RCC 7860 (cell line): ENCODE measurements around the gene VMAC.

ENCODE experiments used
- DNase-seq: peaks from one replicate; pipeline ENCODE4 v3.0.0-alpha.2; 2015; ENCODE audit warnings: low spot score
- FAIRE-seq: peaks from 2 replicates; lab custom pipeline; 2012; peaks lifted over from hg19 to GRCh38; lab: Jason Lieb, UNC

VMAC gene

DNA sequence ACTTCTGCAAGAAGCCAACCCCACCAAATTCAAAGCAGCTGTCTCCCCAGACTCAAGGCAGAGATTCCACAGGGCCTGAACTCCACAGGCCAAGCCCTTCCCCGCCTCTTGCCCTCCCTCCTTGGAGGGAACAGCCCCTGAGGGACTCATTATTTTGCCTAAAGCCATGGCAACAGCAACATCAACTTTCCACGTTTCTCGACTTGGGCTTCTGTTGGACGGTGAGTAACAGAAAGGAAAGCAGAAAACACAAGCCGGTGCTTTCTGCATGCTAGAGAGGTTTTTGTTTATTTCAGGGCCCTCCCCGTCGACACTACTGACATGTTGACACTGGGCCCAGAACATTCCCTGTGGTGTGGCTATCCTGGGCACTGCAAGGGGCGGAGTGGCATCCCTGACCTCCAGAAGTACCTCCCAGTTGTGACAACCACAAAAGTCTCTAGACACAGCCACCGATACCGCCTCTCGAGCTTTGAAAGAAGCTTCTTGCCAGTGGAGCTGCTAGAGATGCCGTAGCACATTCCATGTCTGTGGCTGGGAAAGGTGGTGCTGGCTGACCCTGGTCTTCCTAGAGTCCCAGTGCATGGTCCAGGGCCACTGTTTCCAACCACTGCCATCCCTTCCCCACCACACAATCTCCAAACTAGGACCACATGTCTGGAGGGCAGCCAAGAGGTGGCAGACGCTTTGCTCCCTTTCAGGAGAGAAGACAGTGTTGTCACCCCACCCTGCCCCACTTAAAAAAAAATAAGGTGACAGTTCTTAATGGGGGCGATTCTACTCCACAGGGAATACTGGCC lies 22.2 kb downstream of the VMAC start:
- FAIRE-seq (no peak), DNase-seq (no peak)

DNA sequence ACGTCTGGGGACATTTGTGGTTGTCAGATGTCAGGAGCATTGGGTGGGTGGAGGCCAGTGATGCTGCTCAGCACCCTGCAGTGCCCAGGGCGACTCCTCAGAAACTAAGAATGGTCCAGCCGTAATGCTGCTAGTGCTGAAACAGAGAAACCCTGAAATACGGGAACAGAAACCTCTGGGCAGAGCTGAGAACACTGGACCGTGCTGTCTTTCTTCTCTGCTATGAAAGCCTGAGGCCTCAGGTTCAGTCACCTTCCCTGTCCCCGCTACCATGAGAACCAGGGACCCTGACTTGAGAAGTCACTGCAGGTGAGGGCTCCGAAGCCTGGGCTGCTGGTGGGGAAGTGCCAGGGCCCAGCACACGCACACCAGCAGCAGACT lies 22.8 kb downstream of the VMAC start:
- FAIRE-seq, result no peak
- no peak for DNase-seq

DNA sequence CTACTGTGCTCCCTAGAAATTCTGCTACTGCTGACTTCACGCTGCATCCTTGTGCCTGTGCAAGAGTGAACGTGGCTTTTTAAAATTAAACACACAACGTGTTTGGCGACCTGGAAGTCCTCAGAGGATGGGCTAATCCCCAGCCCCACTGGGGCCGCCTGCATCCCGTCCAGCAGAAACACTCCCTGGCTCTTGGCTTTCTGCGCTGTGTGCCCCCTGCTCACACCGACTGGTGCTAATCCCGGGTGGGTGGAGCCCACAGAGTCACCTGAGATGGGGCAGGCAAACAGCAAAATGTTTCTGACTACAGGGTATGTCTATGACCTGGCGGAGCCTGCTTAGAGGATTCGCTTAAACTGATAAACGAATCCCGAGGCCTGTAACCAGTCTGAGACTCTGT lies 24.5 kb downstream of the VMAC start:
- no peak for DNase-seq
- no peak for FAIRE-seq

DNA sequence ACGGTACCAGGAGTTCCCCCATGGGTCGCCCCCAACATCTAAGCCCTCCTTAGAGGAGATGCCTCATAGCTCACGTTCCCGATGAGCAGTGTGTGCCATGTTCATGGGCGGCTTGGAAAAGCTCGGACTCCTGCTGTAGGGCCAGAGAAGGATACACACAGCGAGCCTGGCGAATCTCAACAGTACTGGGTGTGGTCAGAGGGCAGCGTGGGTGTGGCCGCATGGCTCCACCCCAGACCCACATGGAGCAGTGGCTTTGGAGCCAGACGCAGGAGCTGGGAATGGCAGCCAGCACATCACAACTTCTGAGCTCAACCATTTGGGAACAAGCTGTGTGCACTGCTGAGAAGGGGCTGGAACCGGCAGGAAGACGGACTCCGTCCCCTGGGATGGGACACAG lies 25.0 kb downstream of the VMAC start:
- FAIRE-seq (no peak), DNase-seq (no peak)

DNA sequence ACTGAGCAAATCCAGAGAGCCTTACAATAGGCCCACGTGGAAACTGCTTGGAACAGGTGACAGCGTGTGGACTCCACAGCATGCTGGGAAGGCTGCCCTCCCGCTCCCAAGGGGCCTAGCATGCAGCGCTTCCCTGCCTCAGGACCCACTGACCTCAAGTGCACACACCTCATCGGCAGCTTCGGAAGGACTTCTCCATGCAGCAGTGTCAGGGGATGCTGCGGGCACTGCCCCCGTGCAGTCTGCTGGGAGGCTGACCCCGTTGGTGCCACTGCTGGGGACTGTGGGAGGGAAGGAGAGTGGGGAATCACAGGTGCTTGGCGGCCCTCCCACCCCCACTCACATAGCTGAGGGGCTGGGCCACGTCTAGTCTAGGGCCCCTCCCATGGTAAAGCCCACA lies 26.6 kb downstream of the VMAC start:
- DNase-seq, result no peak

DNA sequence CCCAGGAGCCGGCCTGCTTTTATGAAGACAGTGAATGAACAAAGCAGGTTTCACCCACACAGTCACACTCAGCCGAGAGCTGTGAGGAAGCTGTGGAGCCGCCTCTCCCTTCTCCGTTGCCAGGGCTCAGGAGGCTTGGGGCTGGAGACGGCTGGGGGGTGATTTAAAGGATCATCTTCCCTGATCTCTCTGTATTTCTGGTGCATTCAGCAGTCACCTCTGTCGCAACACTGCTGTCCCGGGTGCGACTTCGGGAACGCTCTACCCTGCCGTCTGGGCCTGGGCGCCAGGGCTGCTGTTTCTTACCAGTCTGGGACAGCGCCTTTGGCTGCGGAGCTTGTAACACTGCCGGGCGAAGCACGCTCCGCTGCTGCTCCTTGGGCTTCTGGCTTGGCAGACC lies 27.5 kb downstream of the VMAC start:
- DNase-seq (no peak), FAIRE-seq (no peak)

More for the DNA sequence above, 26.6 kb downstream of the VMAC start:
- no peak for FAIRE-seq

DNA sequence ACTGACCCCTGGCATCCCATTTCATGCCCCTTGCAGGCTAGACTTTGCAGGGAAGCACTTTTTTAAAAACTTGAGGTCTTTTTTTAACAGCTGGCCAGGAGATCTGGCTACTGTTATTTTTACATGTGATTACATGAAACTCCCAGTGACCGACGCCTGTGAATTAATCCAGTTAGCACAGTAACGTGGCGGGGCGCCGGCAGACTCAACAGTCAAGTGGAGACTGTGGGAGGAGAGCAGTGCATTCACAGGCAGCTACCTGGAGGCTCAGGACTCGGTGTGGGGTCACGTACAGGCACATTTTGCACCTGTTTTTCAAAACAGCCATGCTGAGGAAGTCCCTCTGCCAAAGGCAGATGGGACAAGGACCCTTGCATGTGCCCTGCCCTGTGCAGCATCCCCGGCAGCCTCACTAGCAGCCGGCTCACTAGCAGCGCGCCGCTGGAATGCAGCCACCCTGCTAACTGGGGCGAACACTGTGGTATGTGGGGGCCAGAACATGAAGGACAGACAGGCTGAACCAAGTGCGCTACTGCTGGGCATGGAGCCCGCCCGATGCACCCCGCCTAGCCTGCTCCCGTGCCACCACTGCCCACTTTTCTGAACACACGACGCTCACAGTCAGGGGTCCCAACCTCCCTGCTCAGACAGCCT lies 28.1 kb downstream of the VMAC start:
- no peak for FAIRE-seq
- no peak for DNase-seq

DNA sequence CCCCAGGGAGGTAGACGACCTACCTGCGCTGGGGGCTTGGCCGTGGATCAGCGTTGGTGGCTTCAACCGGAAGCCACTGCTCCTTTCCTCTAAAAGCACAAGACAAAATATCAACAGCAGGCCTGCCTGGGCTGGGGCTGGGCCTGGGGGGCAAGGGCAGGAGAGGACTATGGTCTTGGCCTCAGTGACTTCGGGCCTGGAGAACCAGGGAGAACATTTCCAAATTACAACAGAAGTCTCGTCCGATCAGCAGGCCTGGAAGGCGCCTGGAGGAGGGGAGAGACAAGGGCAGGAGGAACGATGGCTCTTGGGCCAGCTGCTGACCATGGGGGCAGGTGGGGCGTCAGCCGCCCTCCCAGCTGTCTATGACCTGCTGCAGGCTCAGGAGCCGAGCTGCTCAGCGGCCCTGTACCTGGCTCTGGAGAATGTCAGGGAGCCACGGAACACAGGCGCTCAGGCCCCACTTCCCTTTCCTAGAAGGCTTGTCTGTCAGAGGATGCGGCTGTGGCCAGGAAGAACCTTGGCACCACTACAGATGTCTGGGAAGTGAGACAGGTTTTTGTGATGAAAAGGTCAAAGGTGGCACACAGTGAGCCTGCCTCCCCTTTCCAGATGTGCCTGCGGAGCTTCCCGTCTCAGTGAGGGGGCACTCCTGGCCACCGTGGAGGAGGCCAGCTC lies 28.9 kb downstream of the VMAC start:
- FAIRE-seq (no peak), DNase-seq (no peak)

DNA sequence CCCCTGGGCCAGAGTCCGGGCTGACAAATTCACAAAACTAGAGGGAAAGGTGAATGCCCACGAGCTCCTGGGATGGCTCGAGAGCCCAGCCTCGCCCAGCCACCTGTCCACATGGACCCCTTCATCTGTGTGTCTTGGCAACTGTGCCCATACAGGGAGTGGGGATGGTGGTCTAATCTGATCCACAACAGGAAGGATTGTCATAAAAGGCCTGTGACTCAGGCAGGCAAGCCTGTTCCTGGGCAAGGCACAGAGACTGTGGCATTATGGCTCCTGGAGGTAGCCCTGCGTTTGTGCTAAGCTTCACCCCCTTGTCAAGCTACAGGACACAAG lies 29.4 kb downstream of the VMAC start:
- DNase-seq (no peak), FAIRE-seq (no peak)

DNA sequence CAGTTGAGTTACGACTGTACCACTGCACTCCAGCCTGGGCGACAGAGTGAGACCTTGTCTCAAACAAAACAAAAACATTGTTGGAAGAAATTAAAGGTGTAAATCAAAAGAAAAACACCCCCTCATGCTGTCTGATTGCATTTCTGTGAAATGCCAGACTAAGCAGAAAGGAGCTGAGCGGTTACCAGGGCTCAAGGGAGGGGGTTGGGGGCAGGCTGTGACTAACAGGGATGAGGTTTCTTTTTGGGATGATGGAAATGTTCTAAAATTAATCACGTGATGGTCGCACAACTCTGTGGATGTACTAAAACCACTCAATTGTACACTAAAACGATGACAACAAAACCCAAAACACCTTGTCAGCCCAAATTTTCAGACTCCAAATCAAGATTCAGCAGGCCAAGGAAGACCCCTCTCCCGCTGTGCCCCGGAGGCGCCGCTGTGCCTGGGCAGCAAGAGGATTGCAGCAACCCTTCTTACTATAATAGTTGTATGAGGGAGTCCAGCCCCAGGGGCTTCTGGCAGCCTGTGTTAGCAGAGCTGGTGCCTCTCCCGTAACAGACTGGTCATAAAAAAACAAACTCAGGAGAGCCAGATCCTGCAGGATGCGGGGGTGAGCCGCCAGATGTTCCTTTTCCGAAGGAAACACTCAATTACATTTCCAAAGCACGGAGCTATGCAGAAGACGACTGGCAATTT lies 30.3 kb downstream of the VMAC start:
- DNase-seq (no peak), FAIRE-seq (no peak)

DNA sequence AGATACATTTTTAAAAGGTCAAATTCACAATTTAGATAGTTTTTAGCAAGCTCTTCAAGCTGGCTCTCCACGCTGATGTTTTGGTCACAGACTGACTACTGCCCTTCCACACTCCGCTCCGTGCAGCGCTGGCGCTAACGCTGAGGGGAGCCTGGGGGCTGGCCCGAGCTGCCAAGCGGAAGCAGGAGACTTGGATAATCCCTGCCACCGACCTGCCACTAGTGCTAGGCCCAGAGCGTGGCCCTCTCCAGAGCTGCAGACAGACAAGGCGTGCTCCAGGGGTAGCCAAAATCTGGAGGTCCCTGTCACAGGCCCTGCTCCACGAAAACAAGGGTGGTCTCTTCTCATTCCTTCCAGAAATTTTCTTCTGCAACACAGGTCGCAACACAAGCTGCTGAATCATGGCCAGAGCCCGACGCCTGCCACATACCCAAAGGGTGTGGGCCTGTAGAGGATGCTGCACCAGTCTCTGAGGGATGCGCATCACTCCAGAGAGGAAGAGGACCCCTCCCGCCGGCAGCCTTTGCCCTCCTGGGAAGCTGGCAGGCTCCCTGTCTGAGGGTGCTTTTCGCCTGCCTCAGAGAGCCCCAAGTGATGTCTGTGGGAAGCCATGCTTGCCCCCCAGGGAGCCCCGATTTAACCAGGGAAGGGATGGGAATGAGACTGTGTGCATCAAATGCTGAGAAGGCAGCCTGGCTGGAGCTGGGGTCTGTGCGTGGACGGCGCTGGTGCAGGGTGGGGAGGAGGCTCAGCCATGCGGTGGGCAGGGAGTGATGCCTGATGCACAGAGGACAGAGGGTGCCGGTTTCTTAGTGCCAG lies 31.0 kb downstream of the VMAC start:
- FAIRE-seq (no peak), DNase-seq (no peak)

DNA sequence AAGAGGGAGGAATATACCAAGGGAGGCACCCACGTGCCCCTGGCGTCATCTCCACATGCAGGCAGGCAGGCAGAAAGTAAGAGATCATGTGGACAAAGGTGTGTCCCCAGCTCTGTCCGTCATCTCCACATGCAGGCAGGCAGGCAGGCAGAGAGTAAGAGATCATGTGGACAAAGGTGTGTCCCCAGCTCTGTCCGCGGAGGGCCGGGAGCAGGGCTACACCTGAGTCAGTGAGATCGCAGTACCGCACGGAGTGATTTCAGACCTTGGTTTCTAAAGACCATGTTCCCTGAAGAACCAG lies 31.6 kb downstream of the VMAC start:
- DNase-seq (no peak), FAIRE-seq (no peak)

DNA sequence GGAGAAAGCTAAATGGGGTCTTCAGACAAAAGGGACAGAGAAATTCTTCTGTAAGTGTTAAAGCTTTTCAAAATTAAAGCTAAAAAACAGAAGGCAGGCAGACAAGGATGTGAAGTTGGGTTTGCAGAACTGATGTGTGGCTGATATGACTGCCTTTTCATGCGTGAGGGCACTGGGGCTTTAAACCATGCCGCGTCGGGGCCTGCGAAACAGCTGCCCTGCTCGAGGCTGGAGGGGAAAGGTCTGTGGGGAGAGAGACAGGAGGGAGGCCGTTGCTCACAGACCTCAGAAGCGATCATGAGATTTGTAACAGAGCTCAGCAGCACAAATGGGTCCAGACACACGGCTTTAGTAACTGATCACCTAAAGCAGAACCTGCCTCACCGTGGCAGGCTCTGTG lies 32.9 kb downstream of the VMAC start:
- DNase-seq, result no peak
- no peak for FAIRE-seq

DNA sequence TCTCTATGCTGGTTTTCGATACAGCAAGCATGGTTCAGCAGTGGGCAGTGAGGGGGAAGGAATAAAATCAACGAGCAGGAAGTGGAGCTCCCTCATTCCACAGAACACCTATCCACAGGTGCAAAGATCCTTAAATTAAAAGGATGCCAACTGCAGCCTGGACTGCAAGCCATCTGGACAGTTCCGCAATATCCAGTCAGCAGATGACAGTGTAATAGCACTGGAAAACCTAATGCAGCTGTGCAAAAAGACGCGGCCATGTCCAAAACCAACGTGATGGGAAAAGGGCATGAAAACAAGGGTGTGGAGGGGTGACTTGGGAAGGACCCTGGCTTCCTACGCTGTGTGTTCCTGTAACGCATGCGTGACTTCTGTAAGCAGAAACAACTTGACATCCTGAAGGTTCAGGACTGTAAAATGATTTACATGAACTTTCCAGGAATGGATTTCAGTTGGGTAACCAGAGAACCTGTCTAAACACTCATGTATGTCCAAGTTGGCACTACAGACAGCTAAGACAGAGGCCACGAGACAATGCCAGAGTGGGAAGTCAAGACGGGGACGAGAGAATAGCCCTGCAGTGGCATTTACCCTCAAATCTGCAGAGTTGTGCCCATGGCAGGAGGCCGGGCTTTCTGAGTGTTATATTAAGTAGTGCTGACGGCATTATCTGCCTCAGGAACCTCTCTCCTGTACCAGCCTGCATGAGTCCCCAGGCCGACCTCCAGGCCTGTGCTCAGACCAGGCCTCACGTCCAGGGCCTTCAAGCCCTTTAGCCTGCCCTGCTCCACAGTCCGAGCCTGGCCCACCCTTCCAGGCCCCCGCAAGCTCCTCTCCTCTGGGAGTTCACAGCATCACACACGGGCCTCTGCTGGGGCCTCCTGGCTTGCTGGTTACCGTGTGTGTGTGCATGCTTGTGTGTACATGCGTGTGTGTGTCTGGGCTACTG lies 35.9 kb downstream of the VMAC start:
- no peak for FAIRE-seq
- no peak for DNase-seq

DNA sequence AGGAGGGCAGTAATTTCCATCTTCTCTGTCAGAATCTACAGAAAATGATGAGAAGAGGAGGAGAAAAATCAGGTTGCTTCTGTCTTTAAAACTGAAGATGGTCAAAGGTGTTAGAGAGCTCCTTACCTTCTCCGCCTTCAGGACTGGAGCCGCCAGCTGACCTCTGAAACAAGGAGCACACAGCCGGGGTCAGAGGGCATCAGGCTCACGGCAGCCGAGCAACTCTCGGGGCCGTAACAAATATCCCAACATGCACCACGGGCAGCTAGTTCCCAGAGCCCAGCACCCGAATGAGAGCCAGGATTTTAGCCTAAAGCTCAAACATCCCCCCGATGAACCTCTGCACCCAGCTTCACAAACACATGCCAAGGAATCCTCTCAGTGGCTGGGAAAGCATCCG lies 37.0 kb downstream of the VMAC start:
- DNase-seq (no peak), FAIRE-seq (no peak)

DNA sequence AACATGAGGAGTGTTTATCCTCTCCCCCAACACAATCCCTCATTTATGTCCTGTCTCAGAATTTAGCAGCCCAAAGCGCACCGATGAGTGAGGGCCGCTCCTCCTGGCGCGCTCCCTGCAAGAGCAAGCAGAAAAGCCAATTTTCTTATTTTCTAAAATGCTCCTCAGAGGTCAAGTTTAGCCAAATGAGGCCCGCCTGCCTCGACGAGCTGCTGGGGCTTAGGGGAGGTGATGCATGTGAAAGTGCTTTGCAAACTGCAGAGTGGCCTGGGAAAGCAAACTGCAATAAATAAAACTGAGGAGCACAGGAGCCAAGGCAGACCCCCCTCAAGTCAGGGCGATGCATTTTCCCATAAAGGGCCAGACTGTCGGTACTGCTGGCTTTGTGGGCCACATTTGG lies 38.4 kb downstream of the VMAC start:
- no peak for FAIRE-seq

DNA sequence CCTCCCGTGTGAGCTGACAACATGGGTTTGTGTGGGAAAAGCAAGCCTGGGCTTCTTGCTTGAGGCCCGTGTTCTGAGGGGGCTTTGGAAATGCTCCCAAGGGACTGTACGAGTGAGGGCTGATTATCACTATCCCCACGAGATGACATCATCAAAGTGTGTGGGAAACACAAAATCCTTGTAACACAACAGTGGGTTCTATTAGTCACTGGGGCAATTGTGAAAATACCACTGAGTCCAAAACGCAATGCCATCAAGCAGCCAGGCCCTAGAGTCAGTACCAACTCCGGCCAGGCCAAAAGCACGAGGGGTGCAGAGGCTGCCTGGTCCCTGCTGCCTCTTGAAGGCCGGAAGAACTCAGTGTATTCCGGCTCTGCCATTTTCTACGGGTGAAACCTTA lies 39.0 kb downstream of the VMAC start:
- DNase-seq, result no peak
- FAIRE-seq, result no peak

More for the DNA sequence above, 38.4 kb downstream of the VMAC start:
- no peak for DNase-seq

DNA sequence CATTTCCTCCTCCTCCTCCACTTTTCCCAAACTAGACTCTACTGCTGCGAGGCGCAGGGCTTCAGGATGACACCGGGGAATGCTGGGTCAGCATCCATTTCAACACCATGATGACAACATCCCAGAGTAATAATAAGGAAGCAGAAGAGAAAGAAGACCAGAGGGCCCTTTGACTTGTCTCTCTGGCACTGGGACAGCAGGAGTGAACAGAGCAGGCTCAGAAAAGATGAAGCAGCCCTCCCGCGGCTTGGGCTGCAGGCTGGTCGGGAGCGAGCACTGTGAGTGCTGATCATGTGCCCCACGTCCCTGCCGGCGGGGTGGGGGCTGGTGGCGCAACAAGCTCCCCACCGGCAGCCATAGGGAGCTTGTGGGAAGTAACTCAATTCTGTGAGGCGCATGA lies 42.8 kb downstream of the VMAC start:
- FAIRE-seq, result no peak

DNA sequence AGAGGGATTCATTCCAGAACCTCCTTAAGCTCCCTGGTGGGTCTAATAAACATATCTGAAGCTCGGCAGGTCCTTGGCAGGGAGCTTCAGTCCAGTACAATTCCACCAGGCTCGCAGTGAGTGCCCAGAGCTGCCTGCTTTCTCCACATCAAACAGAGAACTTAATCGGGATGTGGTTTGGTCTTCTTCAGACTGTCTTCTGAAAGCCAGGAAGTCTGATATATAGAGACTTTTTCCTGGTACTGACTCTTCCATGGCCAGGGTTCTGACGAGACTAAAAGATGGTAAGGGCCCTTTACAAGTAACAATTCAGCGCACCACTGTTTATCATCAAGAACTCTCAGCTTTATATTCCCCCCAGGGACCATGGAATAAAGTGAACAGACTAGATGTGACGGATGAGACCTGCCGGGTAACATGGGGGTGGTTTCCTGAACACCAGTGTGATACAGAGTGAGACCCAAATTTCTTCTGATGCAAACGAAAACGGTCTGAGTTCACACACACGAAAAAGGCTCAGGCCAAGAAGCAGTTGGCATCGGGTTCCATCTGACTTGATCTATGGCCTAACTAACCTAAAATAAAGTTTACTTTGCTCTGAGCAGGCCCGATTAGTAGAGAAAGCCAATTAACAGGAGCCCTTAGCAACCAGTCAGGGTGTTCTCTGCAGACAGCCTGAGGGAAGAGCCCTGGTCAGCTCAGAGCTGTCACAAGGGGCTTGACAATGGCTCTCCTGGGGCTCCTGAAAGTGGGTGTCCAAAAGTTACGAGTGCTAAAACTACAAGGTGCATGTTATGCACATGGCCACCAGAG lies 44.3 kb downstream of the VMAC start:
- FAIRE-seq, result no peak
- no peak for DNase-seq

More for the DNA sequence above, 42.8 kb downstream of the VMAC start:
- no peak for DNase-seq
